Activated naive CD4-positive, alpha-beta T cell treated with Interleukin-2 at 50 U/mL for 16 hours (primary cell): Measurements from ENCODE around the gene ZNF575.

ENCODE experiments used
- DNase-seq: peaks from one replicate; pipeline ENCODE4 v3.0.0-alpha.2; 2020

The ZNF575 gene, protein sequence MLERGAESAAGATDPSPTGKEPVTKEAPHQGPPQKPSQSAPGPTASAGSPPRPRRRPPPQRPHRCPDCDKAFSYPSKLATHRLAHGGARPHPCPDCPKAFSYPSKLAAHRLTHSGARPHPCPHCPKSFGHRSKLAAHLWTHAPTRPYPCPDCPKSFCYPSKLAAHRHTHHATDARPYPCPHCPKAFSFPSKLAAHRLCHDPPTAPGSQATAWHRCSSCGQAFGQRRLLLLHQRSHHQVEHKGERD

DNA sequence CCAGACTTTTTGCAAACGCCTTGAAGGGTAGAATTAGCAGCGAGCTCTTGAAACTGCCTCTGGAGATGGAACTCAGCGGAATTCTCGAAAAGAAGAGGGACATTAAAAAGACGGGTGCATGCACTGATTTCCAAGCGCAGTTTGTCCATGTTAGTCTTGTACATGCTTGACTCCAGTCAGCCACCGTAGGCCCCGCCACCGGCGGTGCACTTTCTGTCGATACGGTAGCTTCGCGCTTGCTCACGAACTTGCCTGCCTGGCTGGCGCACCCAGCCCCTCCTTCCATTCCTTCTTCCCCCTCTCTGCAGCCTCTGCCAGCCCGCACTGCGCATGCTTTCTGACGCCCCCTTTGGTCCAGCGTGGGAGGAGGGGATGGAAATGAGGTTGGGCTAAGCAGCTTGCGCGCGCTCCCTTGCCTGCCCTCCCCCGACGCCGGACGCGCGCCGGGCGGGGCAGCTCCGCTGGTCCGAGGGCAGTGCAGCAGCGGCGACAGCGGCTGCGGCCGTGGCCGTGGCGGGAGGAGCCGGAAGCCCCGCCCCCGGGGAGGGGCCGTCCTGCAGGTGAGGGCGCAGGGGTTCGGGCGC lies at the start of gene ZNF575:
Gene ZNF575, plus strand, starts transcription at position 227 of the 584 bp plus-strand sequence. CDS start 1,235 bp downstream, outside the sequence.
- DNase-seq = peak; percentile 88

DNA sequence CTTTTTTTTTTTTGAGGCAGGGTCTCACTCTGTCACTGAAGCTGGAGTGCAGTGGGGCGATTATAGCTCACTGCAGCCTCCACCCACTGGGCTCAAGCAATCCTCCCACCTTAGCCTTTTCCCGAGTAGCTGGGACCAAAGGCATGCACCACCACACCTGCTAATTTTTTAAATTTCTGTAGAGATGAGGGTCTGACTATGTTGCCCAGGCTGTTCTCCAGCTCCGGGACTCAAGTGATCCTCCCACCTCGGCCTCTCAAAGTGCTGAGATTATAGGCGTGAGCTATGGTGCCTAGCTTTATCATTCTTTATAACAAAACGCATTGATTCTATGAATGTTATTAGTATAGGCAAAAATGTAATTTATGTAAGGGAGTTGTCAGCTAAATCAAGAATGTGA lies 49.7 kb upstream of the ZNF575 start:
- DNase-seq = no peak

DNA sequence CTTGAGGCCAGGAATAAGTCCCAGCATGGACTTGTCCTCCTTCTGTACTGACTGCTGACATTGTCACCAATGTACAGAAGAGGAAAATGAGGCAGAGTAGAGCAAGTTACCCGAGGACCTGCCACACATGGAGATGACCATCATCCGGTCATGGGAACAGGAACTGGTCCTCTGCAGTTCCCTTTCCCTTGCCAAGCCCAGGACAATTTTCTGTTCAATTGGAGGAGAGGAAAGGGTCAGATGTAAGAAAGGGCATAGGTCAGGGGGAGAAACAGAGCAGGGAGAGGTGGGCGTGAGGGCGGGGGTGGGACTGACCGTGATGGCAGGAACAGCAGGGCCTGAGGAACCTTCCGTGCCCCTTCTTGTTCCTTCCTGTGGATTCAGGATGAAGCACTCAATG lies 47.0 kb upstream of the ZNF575 start:
- DNase-seq = no peak

DNA sequence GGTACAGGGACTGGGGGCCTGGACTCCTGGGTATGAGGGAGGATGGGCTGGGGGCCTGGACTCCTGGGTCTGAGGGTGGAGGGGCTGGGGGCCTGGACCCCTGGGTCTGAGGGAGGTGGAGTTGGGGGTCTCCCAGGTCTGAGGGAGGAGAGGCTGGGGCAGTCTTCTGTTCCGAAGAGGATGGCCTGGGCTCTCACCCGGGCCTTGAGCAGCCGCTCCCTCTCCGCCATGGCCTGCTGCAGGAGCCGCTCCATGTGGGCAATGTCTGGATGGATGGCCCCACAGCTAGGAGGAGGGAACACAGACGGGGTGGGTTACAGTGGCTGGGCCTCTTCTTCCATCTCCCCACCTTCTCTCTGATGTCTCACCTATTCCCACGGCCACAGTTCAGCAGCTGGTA lies 46.6 kb upstream of the ZNF575 start:
- DNase-seq = no peak

DNA sequence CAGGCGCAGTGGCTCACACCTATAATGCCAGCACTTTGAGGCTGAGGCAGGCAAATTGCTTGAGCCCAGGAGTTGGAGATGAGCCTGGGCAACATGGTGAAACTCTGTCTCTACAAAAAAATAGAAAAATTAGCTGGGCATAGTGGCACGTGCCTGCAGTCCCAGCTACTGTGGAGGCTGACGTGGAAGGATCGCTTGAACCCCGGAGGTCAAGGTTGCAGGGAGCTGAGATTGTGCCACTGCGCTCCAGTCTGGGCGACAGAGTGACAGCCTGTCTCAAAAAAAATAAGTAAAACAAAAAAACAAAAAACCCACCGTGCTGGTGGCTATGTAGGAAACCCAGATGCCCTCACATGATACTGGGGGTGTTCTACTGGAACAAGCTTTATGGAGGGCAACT lies 44.8 kb upstream of the ZNF575 start:
- DNase-seq = no peak

DNA sequence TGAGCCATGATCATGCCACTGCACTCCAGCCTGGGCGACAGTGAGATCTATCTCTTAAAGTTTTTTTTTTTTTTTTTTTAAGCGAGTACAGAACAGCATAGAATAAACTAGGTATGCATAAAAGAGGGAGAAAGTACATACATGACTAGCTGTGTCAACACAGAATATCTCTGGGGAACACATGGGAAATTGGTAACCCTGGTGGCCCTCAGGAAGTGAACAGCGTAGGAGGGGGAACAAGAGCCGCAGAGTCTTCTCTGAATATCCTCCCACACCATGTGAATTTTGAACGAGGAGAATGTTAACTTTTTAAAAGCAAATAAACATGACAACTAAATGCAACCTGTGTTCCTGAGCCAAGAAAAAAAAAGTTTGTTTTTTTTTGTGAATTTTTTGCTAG lies 43.7 kb upstream of the ZNF575 start:
- no peak for DNase-seq

DNA sequence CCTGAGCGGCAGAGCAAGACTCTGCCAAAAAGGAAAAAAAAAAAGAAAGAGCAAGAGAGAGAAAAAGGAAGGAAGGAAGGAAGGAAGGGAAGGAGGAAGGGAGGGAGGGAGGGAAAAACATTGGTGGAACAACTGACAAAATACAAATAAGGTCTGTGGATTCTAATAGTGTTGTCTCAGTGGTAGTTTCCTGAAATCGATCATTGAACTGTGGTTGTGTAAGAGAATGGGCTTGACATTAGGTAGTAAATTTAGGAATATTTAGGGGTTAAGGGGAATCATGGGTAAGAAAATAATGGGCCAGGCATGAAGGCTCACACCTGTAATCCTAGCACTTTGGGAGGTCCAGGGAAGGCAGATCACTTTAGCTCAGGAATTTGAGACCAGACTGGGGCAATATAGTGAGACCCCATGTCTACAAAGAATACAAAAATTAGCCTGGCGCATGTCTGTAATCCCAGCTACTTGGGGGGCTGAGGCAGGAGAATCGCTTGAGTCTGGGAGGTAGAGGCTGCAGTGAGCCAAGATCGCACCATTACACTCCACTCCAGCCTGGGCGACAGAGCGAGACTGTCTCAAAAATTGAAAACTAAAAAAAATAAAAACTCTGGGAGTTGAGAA lies 42.9 kb upstream of the ZNF575 start:
- no peak for DNase-seq

DNA sequence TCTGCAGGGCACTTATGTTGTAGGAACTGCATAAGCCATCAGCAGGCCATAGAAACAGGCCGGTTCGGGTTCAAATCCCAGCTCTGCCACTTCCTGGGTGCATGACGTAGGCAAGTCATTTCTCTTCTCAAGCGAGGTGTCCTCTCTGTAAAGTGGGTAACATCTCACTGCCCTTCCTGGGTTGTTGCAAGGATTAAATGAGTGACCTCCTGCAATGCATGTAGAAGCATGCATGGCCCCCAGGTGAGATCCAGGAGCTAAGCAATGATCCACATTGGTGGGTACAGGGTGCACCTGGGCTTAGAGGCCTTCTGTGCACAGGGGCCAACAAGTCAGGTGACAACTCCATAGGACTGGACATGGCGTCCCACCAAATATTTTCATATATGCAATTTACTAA lies 42.2 kb upstream of the ZNF575 start:
- DNase-seq = no peak

DNA sequence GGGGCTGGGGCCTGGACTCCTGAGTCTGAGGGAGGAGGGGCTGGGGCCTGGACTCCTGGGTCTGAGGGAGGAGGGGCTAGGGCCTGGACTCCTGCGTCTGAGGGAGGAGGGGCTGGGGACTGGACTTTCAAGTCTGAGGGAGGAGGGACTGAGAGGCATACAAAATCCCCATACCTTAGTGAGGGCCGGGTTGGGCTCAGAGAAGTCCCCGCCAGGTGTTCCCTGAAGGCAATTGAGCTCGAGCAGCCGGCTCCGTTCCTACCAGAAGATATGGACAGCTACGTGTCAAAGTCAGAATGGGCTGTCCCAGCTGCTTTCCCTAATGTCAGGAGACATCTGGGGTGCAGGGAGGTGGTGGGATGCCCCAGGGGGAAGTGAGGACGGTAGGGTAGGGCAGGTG lies 37.9 kb upstream of the ZNF575 start:
- no peak for DNase-seq

DNA sequence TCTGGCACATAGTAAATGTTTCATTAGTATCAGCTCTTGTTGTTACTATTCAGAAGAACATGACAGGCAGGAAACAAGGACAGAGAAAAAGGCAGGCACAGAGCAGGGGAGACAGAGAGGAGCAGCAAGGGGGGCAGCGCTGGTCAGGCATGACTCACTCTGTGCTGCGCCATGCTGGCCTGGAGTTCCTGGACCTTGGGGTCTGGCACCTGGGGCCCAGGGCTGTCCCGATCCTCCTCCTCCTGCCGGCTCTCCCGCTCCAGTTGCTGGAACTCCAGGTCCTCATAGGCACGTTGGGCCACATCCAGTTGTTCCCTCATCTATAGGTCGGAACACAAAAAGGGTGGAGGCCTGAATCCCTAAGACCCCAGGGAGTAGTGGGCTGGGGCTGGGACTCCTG lies 36.0 kb upstream of the ZNF575 start:
- DNase-seq = no peak

DNA sequence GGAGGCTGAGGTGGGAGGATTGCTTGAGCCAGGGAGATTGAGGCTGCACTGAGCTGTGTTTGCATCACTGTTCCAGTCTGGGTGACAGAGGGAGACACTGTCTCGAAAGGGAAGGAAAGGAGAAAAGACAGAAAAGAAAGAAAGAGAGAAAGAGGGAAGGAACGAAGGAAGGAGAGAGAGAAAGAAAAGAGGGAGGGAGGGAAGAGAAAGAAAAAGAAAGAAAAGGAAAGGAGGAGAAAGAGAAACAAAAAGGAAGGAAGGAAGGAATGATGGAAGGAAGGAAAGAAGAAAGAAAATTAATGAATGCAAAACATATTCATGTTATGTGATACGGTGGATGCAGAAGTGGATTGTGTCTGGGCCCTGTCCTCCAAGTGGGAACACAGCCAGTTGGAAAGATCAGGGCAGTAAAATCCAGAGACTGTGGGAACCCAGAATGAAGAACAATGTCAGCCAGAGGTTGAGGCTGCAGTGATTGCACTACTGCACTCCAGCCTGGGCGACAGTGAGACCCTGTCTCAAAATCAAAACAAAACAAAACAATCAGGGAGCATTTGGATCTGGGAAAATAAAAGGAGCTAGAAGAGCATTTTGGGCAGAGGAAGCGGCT lies 34.6 kb upstream of the ZNF575 start:
- no peak for DNase-seq

DNA sequence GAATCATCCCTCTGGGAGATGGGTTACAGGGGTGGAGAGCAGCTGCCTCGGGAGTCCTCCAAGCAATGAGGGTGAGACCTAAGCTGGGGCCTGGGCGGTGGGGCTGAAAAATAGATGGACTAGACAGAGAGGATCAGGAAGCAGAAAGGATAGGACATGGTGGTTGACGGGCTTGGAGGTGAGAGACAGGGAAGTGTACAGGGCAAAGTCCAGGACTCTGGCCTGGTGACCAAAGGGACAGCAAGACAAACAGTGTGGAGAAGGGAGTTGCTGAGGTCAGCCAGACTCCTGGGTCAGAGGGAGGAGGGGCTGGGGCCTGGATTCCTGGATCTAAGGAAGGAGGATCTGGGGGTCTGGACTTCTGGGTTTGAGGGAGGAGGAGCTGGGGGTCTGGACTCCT lies 33.9 kb upstream of the ZNF575 start:
- no peak for DNase-seq

DNA sequence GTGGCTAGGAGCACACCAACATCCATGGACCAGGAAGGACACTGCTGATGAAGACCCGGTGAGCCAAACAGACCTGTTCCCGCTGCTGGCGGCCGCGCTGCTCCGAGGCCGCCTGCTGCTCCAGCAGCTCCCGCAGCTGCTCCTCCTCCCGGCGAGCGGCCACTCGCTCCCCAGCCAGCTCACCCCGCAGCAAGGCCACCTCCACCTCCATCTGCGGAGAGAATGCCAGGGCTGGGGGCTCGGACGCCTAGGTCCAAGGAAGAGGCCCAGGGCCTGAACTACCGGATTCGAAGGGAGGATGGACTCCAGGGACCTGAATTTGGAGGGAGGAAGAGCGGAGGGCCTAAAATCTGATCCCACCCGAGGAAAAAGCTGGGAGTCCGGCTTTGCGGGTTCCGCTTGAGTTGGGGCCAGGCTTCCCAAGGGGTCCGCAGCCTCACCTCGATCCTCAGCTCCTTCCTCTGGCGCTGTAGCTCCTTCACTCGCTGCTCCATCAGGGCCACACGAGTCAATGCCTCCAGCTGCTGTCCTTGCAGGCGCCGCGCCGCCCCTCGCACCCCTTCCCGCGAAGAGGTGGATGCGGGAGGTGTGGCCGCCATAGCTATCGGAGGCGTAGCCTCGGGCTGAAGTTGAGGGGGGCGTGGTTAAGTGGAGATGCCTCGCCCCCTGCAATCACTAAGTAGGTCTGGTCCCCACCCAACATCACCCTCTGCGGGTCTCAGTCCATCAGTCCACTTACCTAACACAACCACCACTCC lies 31.1 kb upstream of the ZNF575 start:
- DNase-seq = no peak

DNA sequence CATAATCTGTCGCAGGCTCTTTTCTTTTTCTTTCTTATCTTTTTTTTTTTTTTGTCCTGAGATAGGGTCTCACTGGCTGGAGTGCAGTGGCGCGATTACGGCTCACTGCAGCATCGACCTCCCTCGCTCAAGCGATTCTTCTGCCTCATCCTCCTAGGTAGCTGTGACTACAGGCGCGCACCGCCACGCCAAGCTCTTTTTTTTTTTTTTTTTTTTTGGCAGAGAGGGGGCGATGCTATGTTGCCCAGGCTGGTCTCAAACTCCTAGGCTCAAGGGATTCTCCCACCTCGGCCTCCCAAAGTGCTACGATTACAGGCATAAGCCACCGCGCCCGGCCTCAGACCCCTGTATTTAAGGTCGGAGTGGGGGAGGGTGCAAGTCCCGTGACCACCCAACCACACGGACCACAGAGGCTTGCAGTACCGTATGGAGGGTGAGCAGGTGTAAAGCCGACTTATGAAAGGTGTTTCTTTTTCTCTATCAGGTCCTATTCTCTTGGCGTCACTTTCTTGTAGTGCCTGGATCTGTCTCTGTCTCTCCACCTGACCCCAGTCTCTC lies 30.5 kb upstream of the ZNF575 start:
- DNase-seq = no peak

DNA sequence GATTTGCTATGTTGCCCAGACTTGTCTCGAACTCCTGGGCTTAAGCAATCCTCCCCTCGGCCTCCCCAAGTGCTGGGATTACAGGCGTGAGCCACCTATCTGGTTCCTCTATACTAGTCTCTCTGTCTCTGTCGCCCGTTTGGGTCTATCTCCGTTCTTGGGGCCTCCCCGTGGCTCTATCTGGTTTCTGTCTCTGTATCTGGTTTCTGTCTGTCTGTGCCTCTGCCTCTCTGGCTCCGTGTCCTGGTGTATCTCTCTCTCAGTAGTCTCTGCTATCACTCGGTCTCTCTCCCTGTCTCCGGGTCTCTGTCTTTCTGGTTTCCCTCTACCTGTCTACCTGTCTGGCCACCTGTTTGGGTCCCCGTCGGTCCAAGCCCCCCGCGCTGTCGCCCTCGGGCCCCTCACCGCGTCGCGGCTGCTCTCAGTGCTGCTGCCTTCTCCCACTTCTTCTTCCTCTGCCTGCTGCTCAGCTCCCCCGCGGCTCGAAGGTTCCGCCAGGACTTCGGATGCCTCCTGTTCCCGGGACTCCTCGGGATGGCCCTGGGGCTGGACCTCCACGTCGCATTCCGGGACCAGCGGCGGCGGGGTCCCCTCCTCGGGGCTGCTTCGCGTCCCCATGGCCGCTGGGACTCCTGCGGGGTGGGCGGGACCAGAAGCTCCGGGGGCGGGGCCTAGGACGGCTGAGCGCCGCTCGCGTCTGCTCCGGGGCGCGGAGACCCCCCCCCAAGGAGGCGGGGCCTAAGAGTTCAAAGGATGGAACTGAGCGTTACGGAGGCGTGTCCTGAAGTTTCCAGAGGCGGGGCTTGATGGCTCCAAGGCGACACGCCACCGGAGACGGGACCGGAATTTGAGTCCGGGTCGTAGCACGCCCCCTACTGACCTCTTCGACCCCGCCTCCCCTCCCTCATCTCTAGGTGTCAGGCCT lies 29.2 kb upstream of the ZNF575 start:
- peak; percentile 98 for DNase-seq

DNA sequence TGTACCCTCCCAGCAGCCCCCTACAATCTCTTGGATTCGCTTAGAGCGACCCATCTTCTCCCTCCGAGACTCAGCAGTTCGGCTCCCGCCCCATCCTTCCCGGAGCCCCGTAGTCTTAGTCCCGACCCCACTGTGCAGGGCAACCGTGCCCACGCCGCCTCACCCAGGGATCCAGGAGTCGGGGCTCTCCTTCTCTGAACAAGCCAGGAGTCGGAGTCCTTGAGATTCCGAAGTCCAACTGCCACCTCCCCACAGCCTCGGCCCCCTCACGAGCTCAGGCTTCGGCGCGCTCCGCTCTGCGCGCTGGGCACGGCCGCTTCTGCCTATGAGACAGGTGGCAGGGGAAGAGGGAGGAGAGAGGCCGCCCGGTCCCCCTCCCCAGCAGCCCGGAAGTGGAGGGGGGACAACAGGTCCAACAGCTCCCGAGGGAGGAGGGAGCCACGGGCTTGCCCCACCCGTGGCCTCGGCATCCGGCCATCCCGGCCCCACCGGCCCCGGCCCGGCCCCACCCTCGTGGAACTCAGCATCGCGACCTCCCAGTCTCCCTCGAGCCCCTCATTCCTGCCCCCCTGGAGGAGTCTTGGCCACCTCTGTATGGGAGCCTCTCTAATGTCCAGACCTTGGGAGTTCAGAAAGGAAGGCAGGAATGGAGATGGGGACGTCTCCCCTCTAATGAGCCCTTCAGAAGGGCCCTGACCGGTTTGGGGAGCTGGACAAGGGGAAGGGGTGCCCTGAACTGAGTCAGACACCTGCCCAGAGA lies 28.4 kb upstream of the ZNF575 start, which contains the start of gene PHLDB3:
Gene PHLDB3, minus strand, starts transcription at position 321 of the 760 bp plus-strand sequence. CDS start 628 bp downstream, outside the sequence.
- peak; percentile 51 for DNase-seq

DNA sequence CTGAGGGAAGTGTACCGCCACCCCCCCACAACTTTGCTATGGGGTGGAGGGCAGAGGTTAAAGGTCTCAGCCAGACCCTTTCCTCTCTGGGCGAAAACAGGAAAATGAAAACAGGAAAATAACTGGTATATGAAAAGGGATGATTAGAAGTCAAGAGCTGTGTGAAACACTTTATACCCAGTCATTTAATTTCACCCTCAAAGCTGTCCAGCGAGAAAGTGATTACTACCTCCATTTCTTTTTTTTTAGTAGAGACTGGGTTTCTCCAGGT lies 27.9 kb upstream of the ZNF575 start:
- no peak for DNase-seq

DNA sequence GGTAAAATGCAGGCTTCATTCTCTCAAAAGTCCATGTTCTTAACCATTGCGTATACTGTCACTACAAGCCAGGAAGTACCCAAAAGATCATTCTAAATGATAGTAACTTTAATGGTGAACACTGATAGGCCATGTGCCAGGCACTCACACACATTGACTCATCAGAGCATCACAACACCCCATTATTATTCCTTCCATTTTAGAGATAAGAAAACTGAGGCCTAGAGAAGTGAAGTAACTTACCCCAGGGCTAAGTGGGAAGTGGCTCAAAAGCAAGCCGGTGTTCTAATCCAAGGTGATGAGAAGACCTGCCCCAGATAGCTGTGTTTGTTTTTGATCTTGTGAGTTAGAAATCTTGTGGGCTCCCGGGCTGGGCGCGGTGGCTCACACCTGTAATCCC lies 27.0 kb upstream of the ZNF575 start:
- no peak for DNase-seq

DNA sequence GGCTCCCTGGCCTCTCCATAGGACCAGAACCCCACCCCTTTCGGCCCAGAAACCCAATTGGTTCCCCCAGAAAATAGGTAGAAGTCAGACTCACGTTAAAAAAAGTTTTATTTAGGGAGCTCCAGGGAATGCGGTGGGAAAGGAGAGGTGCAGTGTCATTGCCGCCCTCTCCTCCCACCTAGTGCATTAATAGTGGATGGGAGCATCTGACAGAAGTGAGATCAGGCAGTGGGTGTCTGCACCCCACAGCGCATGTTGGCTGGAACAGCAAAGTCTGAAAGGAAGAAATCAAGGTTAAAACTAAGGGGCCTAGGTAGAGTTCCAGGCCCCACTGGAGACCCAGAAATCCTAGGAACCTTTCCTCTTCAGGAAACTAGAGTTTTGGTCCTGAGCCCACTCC lies 26.4 kb upstream of the ZNF575 start:
- DNase-seq = no peak

DNA sequence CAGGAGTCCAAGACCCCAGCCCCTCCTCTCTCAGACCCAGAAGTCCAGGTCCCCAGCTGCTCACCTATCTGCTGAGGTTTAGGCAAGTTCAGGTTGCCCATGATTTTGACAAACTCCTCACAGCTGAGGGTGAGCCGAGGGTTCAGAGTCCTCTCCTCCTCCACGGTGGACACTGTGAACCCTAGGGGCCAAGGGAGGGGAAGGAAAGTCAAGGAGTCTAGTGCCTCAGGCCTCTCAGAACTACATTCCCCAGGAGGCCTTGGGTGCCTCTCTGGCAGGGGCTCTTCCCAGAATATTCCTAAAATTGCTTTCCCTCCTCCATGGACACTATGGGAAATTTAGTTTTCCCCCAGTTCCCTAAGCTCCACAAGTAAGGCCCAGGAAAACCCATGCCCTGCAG lies 25.1 kb upstream of the ZNF575 start:
- DNase-seq = no peak

DNA sequence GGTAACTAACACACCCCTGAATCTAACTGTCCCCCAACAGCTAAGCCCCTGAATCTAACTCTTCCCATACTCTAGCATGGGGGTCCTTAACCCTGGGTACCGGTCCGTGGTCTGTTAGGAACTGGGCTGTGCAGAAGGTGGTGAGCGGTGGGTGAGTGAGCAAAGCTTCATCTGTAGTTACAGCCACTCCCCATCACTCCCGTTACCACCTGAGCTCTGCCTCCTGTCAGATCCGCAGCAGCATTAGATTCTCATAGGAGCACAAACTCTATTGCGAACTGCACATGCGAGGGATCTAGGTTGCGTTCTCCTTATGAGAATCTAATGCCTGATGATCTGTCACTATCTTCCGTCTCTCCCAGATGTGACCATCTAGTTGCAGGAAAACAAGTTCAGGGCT lies 22.3 kb upstream of the ZNF575 start:
- DNase-seq = no peak
